CD14-positive monocyte (primary cell): ENCODE data around the gene PTAFR. TPM values are rescaled to one million over a fixed set of nuclear protein-coding genes. Genes with fewer than 3 reads are reported as not detected.

Experiments
- DNase-seq, 3 donors: peaks; one replicate each; pipeline ENCODE4 v3.0.0-alpha.2; 2011 to 2022
- H2AFZ ChIP-seq: 2 replicates; pipeline ENCODE4 v1.6.0; 2012; ENCODE audit warnings: mild to moderate bottlenecking, low read depth, low read length, inconsistent platforms; ENCODE audit not compliant: insufficient read depth, poor library complexity, severe bottlenecking
- H3K27ac ChIP-seq, 2 donors: 1 replicate in 1 of 2; 2 replicates in 1 of 2; pipeline ENCODE4 v1.5.1; 2012 to 2013; ENCODE audit warnings: low read length in 2 of 2, control low read depth in 1 of 2, inconsistent platforms in 1 of 2, low read depth in 1 of 2, mild to moderate bottlenecking in 1 of 2
- H3K27me3 ChIP-seq, 2 donors: one replicate each; pipeline versions ENCODE4 v1.6.0 to v1.6.1; 2011 to 2013; ENCODE audit warnings: low read length in 2 of 2; ENCODE audit not compliant: control insufficient read depth in 2 of 2, insufficient read depth in 2 of 2
- H3K36me3 ChIP-seq, 2 donors: replicated peaks in 1 of 2; 1 replicate in 1 of 2; 2 replicates in 1 of 2; pipeline versions ENCODE4 v1.5.1 to v1.6.1; 2012 to 2013; ENCODE audit warnings: low read length in 2 of 2, control low read depth in 1 of 2, inconsistent platforms in 1 of 2, mild to moderate bottlenecking in 1 of 2; ENCODE audit not compliant: insufficient read depth in 2 of 2, control insufficient read depth in 1 of 2
- H3K4me1 ChIP-seq, 2 donors: 1 replicate in 1 of 2; 2 replicates in 1 of 2; pipeline versions ENCODE4 v1.5.1 to v1.6.1; 2012 to 2013; ENCODE audit warnings: low read length in 2 of 2, control low read depth in 1 of 2, inconsistent platforms in 1 of 2, mild to moderate bottlenecking in 1 of 2, moderate library complexity in 1 of 2; ENCODE audit not compliant: insufficient read depth in 2 of 2, control insufficient read depth in 1 of 2
- H3K4me2 ChIP-seq: replicated peaks from 2 replicates; pipeline ENCODE3; 2012; ENCODE audit warnings: low read length, moderate library complexity, mild to moderate bottlenecking; ENCODE audit not compliant: poor library complexity, severe bottlenecking; ENCODE audit errors: extremely low read depth
- H3K4me3 ChIP-seq, 3 experiments: fragments of 200-600 bp in 1 of 3; sonication (generic) in 1 of 3; replicated peaks in 1 of 3; 1 replicate in 2 of 3; 2 replicates in 1 of 3; pipeline ENCODE4 v1.5.1; 2011 to 2013; ENCODE audit warnings: low read length in 3 of 3, mild to moderate bottlenecking in 3 of 3, control low read depth in 2 of 3, low read depth in 2 of 3, inconsistent platforms in 1 of 3, moderate library complexity in 1 of 3
- H3K79me2 ChIP-seq: 2 replicates; pipeline ENCODE4 v1.6.0; 2012; ENCODE audit warnings: mild to moderate bottlenecking, control low read depth, inconsistent platforms, low read length, moderate library complexity; ENCODE audit not compliant: insufficient read depth
- H3K9ac ChIP-seq: 2 replicates; pipeline ENCODE4 v1.6.0; 2017; ENCODE audit warnings: low read length, mild to moderate bottlenecking; ENCODE audit not compliant: insufficient read depth, poor library complexity, severe bottlenecking
- H3K9me3 ChIP-seq, 2 donors: replicated peaks in 1 of 2; 1 replicate in 1 of 2; 2 replicates in 1 of 2; pipeline versions ENCODE4 v1.5.1 to v1.6.1; 2012 to 2013; ENCODE audit warnings: low read length in 2 of 2, control low read depth in 1 of 2; ENCODE audit not compliant: control insufficient read depth in 1 of 2, insufficient read depth in 1 of 2
- H4K20me1 ChIP-seq: 2 replicates; pipeline ENCODE4 v1.6.0; 2012; ENCODE audit warnings: mild to moderate bottlenecking, low read length, control low read depth, moderate library complexity; ENCODE audit not compliant: insufficient read depth
- H3K27ac Mint-ChIP-seq, 7 donors: one replicate each; pipeline ENCODE4 v1.8.0; 2020; ENCODE audit warnings: mild to moderate bottlenecking in 7 of 7, mixed read lengths in 7 of 7, moderate library complexity in 6 of 7, inconsistent platforms in 2 of 7
- H3K27me3 Mint-ChIP-seq, 3 donors: one replicate each; pipeline ENCODE4 v1.8.0; 2021 to 2022; ENCODE audit warnings: low read depth in 3 of 3, mild to moderate bottlenecking in 3 of 3, mixed read lengths in 3 of 3, moderate library complexity in 3 of 3, inconsistent platforms in 1 of 3
- H3K36me3 Mint-ChIP-seq, 2 donors: one replicate each; pipeline ENCODE4 v1.8.0; 2020; ENCODE audit warnings: mixed read lengths in 2 of 2, inconsistent platforms in 1 of 2, mild to moderate bottlenecking in 1 of 2
- H3K4me1 Mint-ChIP-seq: one replicate; pipeline ENCODE4 v1.8.0; 2020; ENCODE audit warnings: mild to moderate bottlenecking, mixed read lengths
- H3K4me3 Mint-ChIP-seq, 2 donors: one replicate each; pipeline ENCODE4 v1.8.0; 2020; ENCODE audit warnings: mild to moderate bottlenecking in 2 of 2, mixed read lengths in 2 of 2, moderate library complexity in 1 of 2
- H3K9me3 Mint-ChIP-seq, 7 donors: one replicate each; pipeline ENCODE4 v1.8.0; 2020 to 2022; ENCODE audit warnings: mixed read lengths in 7 of 7, mild to moderate bottlenecking in 6 of 7, moderate library complexity in 6 of 7, inconsistent platforms in 2 of 7
- CTCF ChIP-seq: fragments of 200-600 bp; IDR thresholded peaks from one replicate; pipeline ENCODE4 v1.8.0; 2022; ENCODE audit warnings: antibody characterized with exemption, mild to moderate bottlenecking
- WGBS: methylation state at CpG from one replicate; pipeline ENCODE4 v1.1.5; 2013; ENCODE audit warnings: missing lambda C conversion rate; ENCODE audit not compliant: insufficient coverage; 5-methylcytosine and 5-hydroxymethylcytosine counted together
- intact Hi-C, 2 donors: fragments of 100-400 bp; cut with micrococcal nuclease; formaldehyde crosslinking; loops; one replicate each; pipeline versions ENCODE4 v1.15.0 to v1.15.1; 2023
- polyA plus RNA-seq, 3 donors: library from polyadenylated mRNA; depleted of rRNA in 1 of 3; unstranded in 2 of 3; stranded (reverse) in 1 of 3; fragments of 300-500 nt in 2 of 3; fragments of >200 nt in 1 of 3; fragmentation: Illumina TruSeq in 2 of 3; gene quantifications; 1 replicate in 2 of 3; 2 replicates in 1 of 3; pipeline ENCODE4 v1.2.3, GENCODE V29; 2012 to 2021

PTAFR gene
- polyA plus RNA-seq, 3 donors = 115 to 347 (median 331) TPM

DNA sequence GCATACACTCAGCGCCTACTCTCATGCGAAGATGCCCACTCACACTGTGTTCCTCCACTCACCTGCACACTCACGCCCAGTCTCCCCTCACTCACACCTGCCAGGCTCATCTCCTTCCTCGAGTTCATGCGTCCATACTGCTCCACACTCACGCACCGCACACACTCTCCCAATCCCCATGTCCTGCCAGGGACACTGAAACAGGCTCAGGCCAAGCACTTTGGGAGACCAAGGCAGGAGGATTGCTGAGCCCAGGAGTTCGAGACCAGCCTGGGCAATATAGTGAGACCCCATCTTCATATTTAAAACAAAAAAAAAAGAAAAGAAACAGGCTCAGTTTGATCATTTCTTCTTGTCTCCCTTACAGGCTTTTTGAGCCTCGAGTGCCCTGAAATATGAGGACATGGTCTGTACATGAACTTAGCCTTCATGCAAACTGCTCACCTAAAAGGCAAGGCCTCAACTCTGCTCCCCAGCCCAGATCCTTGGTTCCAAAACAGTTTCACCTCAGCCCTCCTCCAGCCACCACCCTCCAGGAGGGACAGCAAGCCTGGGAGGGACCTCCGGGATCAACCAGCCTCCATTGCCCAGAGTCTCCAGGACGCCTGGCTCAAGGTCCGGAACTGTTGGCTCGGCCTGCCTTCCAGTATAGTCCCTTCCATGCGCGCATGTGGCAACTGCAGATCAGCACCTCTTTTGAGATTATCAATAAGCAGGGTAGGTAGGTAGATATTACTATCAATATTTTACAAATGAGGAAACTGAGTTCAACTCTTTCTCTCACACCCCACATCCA is 2.4 kb upstream of the PTAFR start:
- H3K4me1 Mint-ChIP-seq = peaks cover 57% of the 10 kb centered on the region
- peaks cover 41% of the 10 kb centered on the region for H3K79me2 ChIP-seq
- no peaks in the 10 kb centered on the region for H3K9me3 ChIP-seq
- H3K4me2 ChIP-seq = no peak overlapping the region
- peaks cover 2 to 12% (median 3%) of the 10 kb centered on the region in 3 donors for H3K27me3 Mint-ChIP-seq
- H3K9me3 Mint-ChIP-seq = no peaks in the 10 kb centered on the region
- no peak overlapping the region for H2AFZ ChIP-seq
- no peaks in the 10 kb centered on the region for H3K27me3 ChIP-seq
- H3K36me3 ChIP-seq = peaks cover 0 to 4% of the 10 kb centered on the region in 2 donors
- TF ChIP-seq CTCF = no peak
- H3K9ac ChIP-seq = no peak overlapping the region
- peaks cover 3% of the 10 kb centered on the region for H4K20me1 ChIP-seq
- H3K4me3 ChIP-seq = no peak overlapping the region
- no peak overlapping the region for H3K27ac ChIP-seq
- peaks cover 5 to 19% of the 10 kb centered on the region in 2 donors for H3K36me3 Mint-ChIP-seq
- DNase-seq = no peak
- H3K27ac Mint-ChIP-seq = peak overlapping the region in 2 of 7 donors; percentile 1 to 52
- peak overlapping the region; percentile 10 to 44 for H3K4me3 Mint-ChIP-seq
- intact Hi-C loops = loop anchor here in 1 of 2 donors (5.0 kb wide), 1 partner anchor 67 kb away; no protein-coding TSS in a partner anchor
- peaks cover 38 to 53% of the 10 kb centered on the region in 2 donors for H3K4me1 ChIP-seq
- 100% methylated on average over 10 of the region's 15 CpGs for WGBS

- H3K4me2 ChIP-seq = peak overlapping the region; percentile 93
Measured at GRCh38 chr1:28175955-28176485, 470 bp downstream of the PTAFR start.

More at GRCh38 chr1:28175955-28176485, 470 bp downstream of the PTAFR start:
- DNase-seq = peak in 2 of 3 donors; percentile 36 to 44
- peak overlapping the region; percentile 83 to 95 for H3K27ac ChIP-seq
- intact Hi-C loops = loop anchor here in 1 of 2 donors (5.0 kb wide), 1 partner anchor 64 kb away; no protein-coding TSS in a partner anchor
- peak overlapping the region; percentile 84 for H3K9ac ChIP-seq
- no peak for TF ChIP-seq CTCF
- no peak overlapping the region for H2AFZ ChIP-seq
- Mint-ChIP-seq H3K4me1 (peaks cover 79% of the 10 kb centered on the region), H3K27ac (peak overlapping the region; percentile 97 to 99 (median 98)), H3K4me3 (peak overlapping the region; percentile 96 to 98), H3K36me3 (peaks cover 21 to 46% of the 10 kb centered on the region in 2 donors), H3K27me3 (peaks cover 2 to 10% (median 5%) of the 10 kb centered on the region in 3 donors), H3K9me3 (no peaks in the 10 kb centered on the region)
- no peaks in the 10 kb centered on the region for H3K9me3 ChIP-seq
- 42% methylated on average over 5 of the region's 8 CpGs for WGBS
- H4K20me1 ChIP-seq = peaks cover 25% of the 10 kb centered on the region
- peaks cover 63 to 77% of the 10 kb centered on the region in 2 donors for H3K4me1 ChIP-seq
- H3K36me3 ChIP-seq = peaks cover 13 to 21% of the 10 kb centered on the region in 2 donors
- peaks cover 70% of the 10 kb centered on the region for H3K79me2 ChIP-seq
- peak overlapping the region; percentile 61 to 97 (median 75) for H3K4me3 ChIP-seq
- no peaks in the 10 kb centered on the region for H3K27me3 ChIP-seq
